Upper lobe of left lung (tissue), 6 donors: Measurements from ENCODE around the gene SYCP2L. TPM values are rescaled to one million over a fixed set of nuclear protein-coding genes. Genes with fewer than 3 reads are reported as not detected.
"Not testable (repeated sequence)": the region's sequence is repeated elsewhere in the genome, so short reads cannot be mapped to it uniquely, and the experiment has no call there.

ENCODE experiments used
- ATAC-seq, 2 donors: fragments of 200-7000 bp; cut with Tn5 transposase; one replicate each; pipeline ENCODE4 v1.9.1; 2022; ENCODE audit warnings: mild to moderate bottlenecking in 2 of 2, moderate library complexity in 2 of 2; ENCODE audit not compliant: low FRiP score in 2 of 2
- DNase-seq, 2 donors: peaks; one replicate each; pipeline ENCODE4 v3.0.0-alpha.2; 2019 to 2020
- H3K27ac ChIP-seq, 4 donors: fragments of 200-600 bp; sonication (generic); one replicate each; pipeline ENCODE4 v1.5.1; 2016 to 2019
- H3K27me3 ChIP-seq, 4 donors: fragments of 200-600 bp; sonication (generic); one replicate each; pipeline ENCODE4 v1.5.1; 2017 to 2019
- H3K36me3 ChIP-seq, 4 donors: fragments of 200-600 bp; sonication (generic); one replicate each; pipeline ENCODE4 v1.5.1; 2016 to 2019
- H3K4me1 ChIP-seq, 4 donors: fragments of 200-600 bp; sonication (generic); one replicate each; pipeline ENCODE4 v1.5.1; 2018 to 2019
- H3K4me3 ChIP-seq, 4 donors: fragments of 200-600 bp; sonication (generic); one replicate each; pipeline ENCODE4 v1.5.1; 2017 to 2019; ENCODE audit warnings: mild to moderate bottlenecking in 2 of 4, moderate library complexity in 1 of 4
- H3K9me3 ChIP-seq, 4 donors: fragments of 200-600 bp; sonication (generic); one replicate each; pipeline ENCODE4 v1.5.1; 2018 to 2019
- CTCF ChIP-seq, 6 experiments: fragments of 450-650 bp in 4 of 6; fragments of 200-600 bp in 2 of 6; sonication (generic) in 2 of 6; IDR thresholded peaks; one replicate each; pipeline ENCODE4 v1.5.1; 2016 to 2019; ENCODE audit warnings: antibody characterized with exemption in 6 of 6
- EP300 ChIP-seq, 4 donors: sonication (generic); formaldehyde crosslinking; IDR thresholded peaks; one replicate each; pipeline ENCODE4 v1.5.1; 2017; ENCODE audit warnings: antibody characterized with exemption in 4 of 4, control low read depth in 2 of 4
- POLR2A ChIP-seq, 4 donors: fragments of 450-650 bp; IDR thresholded peaks; one replicate each; pipeline ENCODE4 v1.5.1; 2016 to 2017; ENCODE audit warnings: antibody characterized with exemption in 4 of 4, mild to moderate bottlenecking in 2 of 4
- POLR2AphosphoS5 ChIP-seq, 2 donors: sonication (generic); formaldehyde crosslinking; IDR thresholded peaks; one replicate each; pipeline ENCODE4 v1.5.1; 2017; ENCODE audit warnings: antibody characterized with exemption in 2 of 2
- WGBS, 2 donors: methylation state at CpG; one replicate each; pipeline ENCODE4 v1.1.5; 2017 to 2018; 5-methylcytosine and 5-hydroxymethylcytosine counted together
- total RNA-seq, 6 donors: library from RNA; depleted of rRNA in 4 of 6; stranded (reverse); fragments of >200 nt in 4 of 6; gene quantifications; one replicate each; pipeline versions ENCODE4 v1.1.0 to v1.2.1, GENCODE V29; 2016 to 2021
- donor health status: DM: no; HTN: no; CAD: no; lungs with moderate emphysema.
- donor health status: DM: no; HTN: yes; CAD: no; lungs with severe emphysema.

SYCP2L gene
- total RNA-seq, 6 donors from 2014 or later, result 0.46 to 8.4 (median 1.6) TPM

DNA sequence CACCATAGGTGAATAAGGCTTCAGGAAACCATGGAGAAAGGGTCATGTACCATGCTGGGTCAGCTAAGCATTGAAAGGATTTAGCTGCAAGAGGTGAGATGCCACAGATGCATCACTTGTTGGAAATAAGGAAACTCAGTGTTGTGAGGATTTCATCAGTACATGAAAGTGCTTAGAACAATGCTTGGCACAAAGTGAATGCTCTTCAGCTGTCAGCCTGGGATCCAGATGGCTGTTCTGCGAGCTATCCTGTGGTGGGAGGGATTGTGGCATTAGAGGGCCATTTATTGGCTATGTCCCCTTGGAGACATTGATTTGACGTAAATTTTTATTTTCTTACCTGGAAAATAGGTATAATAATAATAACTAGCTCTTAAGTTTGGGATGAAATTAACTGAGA is 104.3 kb downstream of the SYCP2L start:
- Histone ChIP-seq H3K27me3 (no peaks in the 10 kb centered on the region), H3K4me3 (no peak overlapping the region), H3K9me3 (no peaks in the 10 kb centered on the region), H3K36me3 (no peaks in the 10 kb centered on the region), H3K4me1 (no peaks in the 10 kb centered on the region), H3K27ac (no peak overlapping the region)
- TF ChIP-seq CTCF (IDR thresholded peaks at IDR 0.05) (no peak), EP300 (IDR thresholded peaks at IDR 0.05) (no peak), POLR2AphosphoS5 (IDR thresholded peaks at IDR 0.05) (no peak), POLR2A (IDR thresholded peaks at IDR 0.05) (no peak)
- ATAC-seq, result no peak
- 42 to 74% methylated on average over 2 of the region's 2 CpGs for WGBS, 2 donors
- DNase-seq, result no peak

- WGBS, 2 donors, result 92% methylated on average over 8 of the region's 8 CpGs
Measured at GRCh38 chr6:10993896-10994295, 107.0 kb downstream of the SYCP2L start.

DNA sequence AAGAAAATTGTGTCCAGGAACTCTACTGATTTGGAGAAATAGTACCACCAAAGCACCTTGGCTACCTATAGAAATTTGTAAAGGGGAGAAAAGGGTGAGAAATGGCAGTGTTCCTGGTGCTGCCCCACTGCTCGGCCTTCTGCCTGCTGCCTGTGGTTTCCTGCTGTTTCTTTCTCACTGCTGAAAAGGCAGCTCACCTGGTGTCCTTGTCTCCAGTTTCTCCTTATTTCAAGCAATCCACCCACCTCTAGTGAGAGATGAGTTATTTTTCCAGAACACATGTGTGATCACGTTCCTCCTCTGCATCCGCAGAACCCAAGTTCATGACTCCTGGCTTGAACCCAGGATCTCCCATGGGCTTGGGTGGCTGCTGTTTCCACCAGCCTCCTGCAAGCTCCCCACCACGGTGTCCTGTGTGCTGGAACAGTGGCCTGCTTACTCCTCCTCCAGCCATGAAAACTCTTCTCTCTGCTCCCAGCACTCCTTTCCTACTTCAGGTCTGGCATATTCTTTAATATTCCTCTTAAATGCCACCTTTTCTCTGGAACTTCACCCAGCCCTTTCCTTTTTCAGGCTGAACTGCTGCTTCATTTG is 108.4 kb downstream of the SYCP2L start:
- Histone ChIP-seq H3K9me3 (no peaks in the 10 kb centered on the region), H3K4me3 (no peak overlapping the region), H3K27me3 (no peaks in the 10 kb centered on the region), H3K36me3 (no peaks in the 10 kb centered on the region), H3K27ac (no peak overlapping the region), H3K4me1 (peaks cover 0 to 5% (median 2%) of the 10 kb centered on the region in 4 donors)
- WGBS, 2 donors, result 81 to 85% methylated on average over 4 of the region's 4 CpGs
- TF ChIP-seq EP300 (IDR thresholded peaks at IDR 0.05) (no peak), POLR2A (IDR thresholded peaks at IDR 0.05) (no peak), POLR2AphosphoS5 (IDR thresholded peaks at IDR 0.05) (no peak), CTCF (IDR thresholded peaks at IDR 0.05) (no peak)
- ATAC-seq (no peak), DNase-seq (no peak)

More at GRCh38 chr6:10993896-10994295, 107.0 kb downstream of the SYCP2L start:
- Histone ChIP-seq H3K36me3 (no peaks in the 10 kb centered on the region), H3K27ac (no peak overlapping the region), H3K4me3 (no peak overlapping the region), H3K4me1 (no peaks in the 10 kb centered on the region), H3K9me3 (no peaks in the 10 kb centered on the region), H3K27me3 (no peaks in the 10 kb centered on the region)
- no peak for DNase-seq
- ATAC-seq, result no peak
- TF ChIP-seq EP300 (IDR thresholded peaks at IDR 0.05) (no peak), CTCF (IDR thresholded peaks at IDR 0.05) (no peak)

- TF ChIP-seq POLR2AphosphoS5 (IDR thresholded peaks at IDR 0.05), result no peak
- TF ChIP-seq CTCF (IDR thresholded peaks at IDR 0.05), result no peak
- TF ChIP-seq POLR2A (IDR thresholded peaks at IDR 0.05), result no peak
- no peak for TF ChIP-seq EP300 (IDR thresholded peaks at IDR 0.05)
- WGBS, 2 donors, result 49 to 56% methylated on average over 2 of the region's 2 CpGs
- DNase-seq, result no peak
- H3K4me3 ChIP-seq, result no peak overlapping the region
- no peak for ATAC-seq
- H3K27me3 ChIP-seq, result no peaks in the 10 kb centered on the region
- H3K9me3 ChIP-seq, result no peaks in the 10 kb centered on the region
- H3K27ac ChIP-seq, result no peak overlapping the region
- H3K4me1 ChIP-seq, result peaks cover 0 to 5% (median 2%) of the 10 kb centered on the region in 4 donors
- no peaks in the 10 kb centered on the region for H3K36me3 ChIP-seq
Measured at GRCh38 chr6:10999994-11000393, 113.1 kb downstream of the SYCP2L start.

DNA sequence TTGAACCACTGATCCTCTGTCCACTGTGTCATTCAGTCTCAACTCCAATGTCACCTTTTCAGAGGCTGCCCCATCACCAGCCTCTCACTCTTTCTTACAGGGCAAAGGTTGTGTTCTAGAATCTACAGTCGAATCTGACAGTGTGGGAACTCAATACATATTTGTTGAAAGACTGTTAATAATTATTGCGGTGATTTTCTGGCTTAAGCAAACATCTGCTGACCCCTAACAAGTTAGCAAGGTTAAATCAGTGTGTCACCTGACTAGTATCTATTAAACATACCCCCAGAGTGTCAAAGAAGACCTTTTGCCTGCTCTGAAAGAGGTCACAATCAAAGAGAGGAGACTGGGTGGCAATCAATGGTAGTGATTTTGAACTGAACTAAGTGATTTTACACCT is 115.3 kb downstream of the SYCP2L start:
- no peaks in the 10 kb centered on the region for H3K9me3 ChIP-seq
- no peak for TF ChIP-seq POLR2AphosphoS5 (IDR thresholded peaks at IDR 0.05)
- no peak for TF ChIP-seq CTCF (IDR thresholded peaks at IDR 0.05)
- TF ChIP-seq POLR2A (IDR thresholded peaks at IDR 0.05), result no peak
- no peak for TF ChIP-seq EP300 (IDR thresholded peaks at IDR 0.05)
- H3K4me3 ChIP-seq, result no peak overlapping the region
- DNase-seq, result no peak
- no peaks in the 10 kb centered on the region for H3K27me3 ChIP-seq
- peaks cover 0 to 5% (median 2%) of the 10 kb centered on the region in 4 donors for H3K4me1 ChIP-seq
- no peak overlapping the region for H3K27ac ChIP-seq
- ATAC-seq, result no peak
- H3K36me3 ChIP-seq, result no peaks in the 10 kb centered on the region
- WGBS, 2 donors, result 52 to 62% methylated on average over 2 of the region's 2 CpGs

GRCh38 chr6:11003297-11003696 is 116.4 kb downstream of the SYCP2L start:
- H3K4me1 ChIP-seq, H3K27ac ChIP-seq, ATAC-seq, H3K9me3 ChIP-seq, H3K36me3 ChIP-seq, H3K27me3 ChIP-seq, H3K4me3 ChIP-seq, DNase-seq: not testable (repeated sequence)
- WGBS, 2 donors, result 94 to 97% methylated on average over 5 of the region's 5 CpGs
